Psoas muscle (tissue), 8 donors: ENCODE data around the gene LCN1. TPM values are rescaled to one million over a fixed set of nuclear protein-coding genes. Genes with fewer than 3 reads are reported as not detected.

Experiments
- ATAC-seq, 4 donors: fragments of 200-7000 bp; cut with Tn5 transposase; one replicate each; pipeline ENCODE4 v1.9.1; 2020; ENCODE audit warnings: moderate library complexity in 3 of 4, mild to moderate bottlenecking in 2 of 4
- DNase-seq, 2 donors: peaks; one replicate each; pipeline ENCODE4 v3.0.0-alpha.2; 2020
- H3K27ac ChIP-seq: fragments of 200-600 bp; one replicate; pipeline ENCODE4 v1.8.0; 2022
- H3K27me3 ChIP-seq, 3 donors: fragments of 200-600 bp in 1 of 3; one replicate each; pipeline versions ENCODE4 v1.6.1 to v1.8.0; 2013 to 2022; ENCODE audit warnings: low read length in 2 of 3, mild to moderate bottlenecking in 2 of 3, moderate library complexity in 1 of 3; ENCODE audit not compliant: insufficient read depth in 3 of 3
- H3K36me3 ChIP-seq, 2 donors: fragments of 200-600 bp in 1 of 2; one replicate each; pipeline versions ENCODE4 v1.6.1 to v1.8.0; 2013 to 2022; ENCODE audit warnings: low read depth in 1 of 2, mild to moderate bottlenecking in 1 of 2, moderate library complexity in 1 of 2; ENCODE audit not compliant: insufficient read depth in 1 of 2
- H3K4me1 ChIP-seq: fragments of 200-600 bp; one replicate; pipeline ENCODE4 v1.8.0; 2022
- H3K4me3 ChIP-seq: fragments of 200-600 bp; one replicate; pipeline ENCODE4 v1.8.0; 2022; ENCODE audit warnings: mild to moderate bottlenecking
- H3K9me3 ChIP-seq: fragments of 200-600 bp; one replicate; pipeline ENCODE4 v1.8.0; 2022
- WGBS, 3 donors: extraction: QIAGEN DNeasy Blood & Tissue Kit; methylation state at CpG; one replicate each; pipeline versions ENCODE4 v1.1.6 to v1.1.7; 2013; 5-methylcytosine and 5-hydroxymethylcytosine counted together
- intact Hi-C, 2 donors: fragments of 100-400 bp; cut with DNase I; formaldehyde crosslinking; loops; one replicate each; pipeline versions ENCODE4 v1.11.0 to v1.14.2; 2022
- polyA plus RNA-seq, 3 donors: library from polyadenylated mRNA; stranded (reverse); fragments of 200-250 nt; gene quantifications; one replicate each; pipeline ENCODE4 v1.2.3, GENCODE V29; 2013
- total RNA-seq, 4 donors: library from RNA; stranded (reverse); fragmentation: NEBNext Ultra II Directional in 2 of 4; extraction: Animal tissue kit (Norgen Biotek cat#: 25700) in 2 of 4; gene quantifications; one replicate each; pipeline versions ENCODE4 v1.2.1 to v1.2.4, GENCODE V29; 2021 to 2023
- TF ChIP-seq, protein P1 (sequence below): fragments of 200-600 bp; IDR thresholded peaks from one replicate; pipeline ENCODE4 v1.8.0; 2022; ENCODE audit warnings: antibody characterized with exemption
- donor health status: healthy with polysubstance abuse.
- donor health status: DM: no; HTN: no; CAD: no; lungs with moderate emphysema.
- donor health status: Bipolar disorder and iron deficiency.
- donor health status: healthy.
- donor health status: DM: yes; HTN: yes; CAD: no.
- donor health status: DM: no; HTN: no; CAD: no.
- donor health status: DM: no; HTN: no; CAD: no.
- donor health status: DM: yes; HTN: yes; CAD: no.

LCN1 gene
- total and polyA plus RNA-seq, 7 donors = 0.71 TPM; not detected in 6

- Histone ChIP-seq H3K4me3 (no peak overlapping the region), H3K27me3 (peaks cover 0 to 10% (median 0%) of the 10 kb centered on the region in 3 donors), H3K36me3 (no peaks in the 10 kb centered on the region), H3K4me1 (no peaks in the 10 kb centered on the region), H3K9me3 (no peaks in the 10 kb centered on the region), H3K27ac (no peak overlapping the region)
- ATAC-seq = no peak
- DNase-seq = no peak
- intact Hi-C loops = no loop called here
- 61 to 68% (median 66%) methylated on average over 25 of the region's 25 CpGs for WGBS, 3 donors
- TF ChIP-seq, protein P1, sequence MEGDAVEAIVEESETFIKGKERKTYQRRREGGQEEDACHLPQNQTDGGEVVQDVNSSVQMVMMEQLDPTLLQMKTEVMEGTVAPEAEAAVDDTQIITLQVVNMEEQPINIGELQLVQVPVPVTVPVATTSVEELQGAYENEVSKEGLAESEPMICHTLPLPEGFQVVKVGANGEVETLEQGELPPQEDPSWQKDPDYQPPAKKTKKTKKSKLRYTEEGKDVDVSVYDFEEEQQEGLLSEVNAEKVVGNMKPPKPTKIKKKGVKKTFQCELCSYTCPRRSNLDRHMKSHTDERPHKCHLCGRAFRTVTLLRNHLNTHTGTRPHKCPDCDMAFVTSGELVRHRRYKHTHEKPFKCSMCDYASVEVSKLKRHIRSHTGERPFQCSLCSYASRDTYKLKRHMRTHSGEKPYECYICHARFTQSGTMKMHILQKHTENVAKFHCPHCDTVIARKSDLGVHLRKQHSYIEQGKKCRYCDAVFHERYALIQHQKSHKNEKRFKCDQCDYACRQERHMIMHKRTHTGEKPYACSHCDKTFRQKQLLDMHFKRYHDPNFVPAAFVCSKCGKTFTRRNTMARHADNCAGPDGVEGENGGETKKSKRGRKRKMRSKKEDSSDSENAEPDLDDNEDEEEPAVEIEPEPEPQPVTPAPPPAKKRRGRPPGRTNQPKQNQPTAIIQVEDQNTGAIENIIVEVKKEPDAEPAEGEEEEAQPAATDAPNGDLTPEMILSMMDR = no peak
Observed at GRCh38 chr9:135516132-135516860, 4.9 kb upstream of the LCN1 start.

DNA sequence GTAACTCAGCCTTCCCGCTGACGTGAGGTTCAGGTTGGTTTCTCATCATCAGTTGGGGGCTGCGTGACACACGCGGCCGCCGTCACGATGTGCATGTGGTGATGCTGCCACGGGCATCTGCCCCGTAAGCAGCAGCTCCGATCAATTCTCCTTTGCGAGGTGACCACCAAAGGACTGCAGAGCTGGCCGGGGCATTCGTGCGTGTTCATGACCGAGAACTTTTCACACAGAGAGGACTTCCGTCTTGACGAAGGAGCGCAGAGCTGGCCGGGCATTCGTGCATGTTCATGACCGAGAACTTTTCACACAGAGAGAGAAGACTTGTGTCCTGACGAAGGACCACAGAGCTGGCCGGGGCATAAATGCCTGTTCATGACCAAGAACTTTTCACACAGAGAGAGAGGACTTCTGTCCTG lies 3.8 kb upstream of the LCN1 start:
- intact Hi-C loops = no loop called here
- Histone ChIP-seq H3K9me3 (no peaks in the 10 kb centered on the region), H3K4me3 (no peak overlapping the region), H3K27ac (no peak overlapping the region), H3K36me3 (no peaks in the 10 kb centered on the region), H3K4me1 (no peaks in the 10 kb centered on the region), H3K27me3 (peaks cover 0 to 14% (median 4%) of the 10 kb centered on the region in 3 donors)
- TF ChIP-seq, protein P1 = no peak
- ATAC-seq = no peak
- no peak for DNase-seq
- WGBS, 3 donors = 87 to 90% (median 89%) methylated on average over 24 of the region's 24 CpGs

- DNase-seq (no peak), ATAC-seq (no peak)
- no peak overlapping the region for H3K27ac ChIP-seq
- TF ChIP-seq, protein P1 = no peak
- WGBS, 3 donors = 87 to 90% (median 89%) methylated on average over 10 of the region's 10 CpGs
- no peak overlapping the region for H3K4me3 ChIP-seq
- intact Hi-C loops = no loop called here
- no peaks in the 10 kb centered on the region for H3K4me1 ChIP-seq
- H3K36me3 ChIP-seq = no peaks in the 10 kb centered on the region
- H3K27me3 ChIP-seq = peaks cover 0 to 21% (median 7%) of the 10 kb centered on the region in 3 donors
- no peaks in the 10 kb centered on the region for H3K9me3 ChIP-seq
Observed at GRCh38 chr9:135519179-135519971, 1.9 kb upstream of the LCN1 start.

- TF ChIP-seq, protein P1 = no peak
- Histone ChIP-seq H3K4me1 (no peaks in the 10 kb centered on the region), H3K27ac (no peak overlapping the region), H3K4me3 (no peak overlapping the region), H3K27me3 (peaks cover 0 to 26% (median 7%) of the 10 kb centered on the region in 3 donors), H3K9me3 (no peaks in the 10 kb centered on the region), H3K36me3 (no peaks in the 10 kb centered on the region)
- intact Hi-C loops = no loop called here
- DNase-seq (no peak), ATAC-seq (no peak)
- WGBS, 3 donors = 81 to 97% (median 83%) methylated on average over 6 to 11 of the region's 11 CpGs
Observed at GRCh38 chr9:135521608-135522095, 412 bp downstream of the LCN1 start.
